Parathyroid adenoma (tissue), 2 donors: ENCODE results near the gene PROKR2.

Source experiments
- H2AFZ ChIP-seq: fragments of 300-600 bp; sonication (generic); one replicate; pipeline ENCODE4 v1.7.0; 2017; ENCODE audit warnings: antibody characterized with exemption, mild to moderate bottlenecking
- H3K27ac ChIP-seq: fragments of 300-600 bp; sonication (generic); one replicate; pipeline ENCODE4 v1.7.0; 2017
- H3K27me3 ChIP-seq: fragments of 300-600 bp; sonication (generic); one replicate; pipeline ENCODE4 v1.7.0; 2017; ENCODE audit warnings: low read length; ENCODE audit not compliant: control insufficient read depth, insufficient read depth
- H3K36me3 ChIP-seq: fragments of 300-600 bp; sonication (generic); one replicate; pipeline ENCODE4 v1.7.0; 2017; ENCODE audit warnings: low read length; ENCODE audit not compliant: control insufficient read depth, insufficient read depth
- H3K4me1 ChIP-seq: fragments of 300-600 bp; sonication (generic); one replicate; pipeline ENCODE4 v1.7.0; 2017; ENCODE audit warnings: control low read depth
- H3K4me2 ChIP-seq: fragments of 300-600 bp; sonication (generic); one replicate; pipeline ENCODE4 v1.7.0; 2017; ENCODE audit warnings: low read length
- H3K4me3 ChIP-seq: fragments of 300-600 bp; sonication (generic); one replicate; pipeline ENCODE4 v1.7.0; 2017; ENCODE audit warnings: low read depth, low read length
- H3K79me2 ChIP-seq: fragments of 300-600 bp; sonication (generic); one replicate; pipeline ENCODE4 v1.7.0; 2017; ENCODE audit warnings: control low read depth
- H3K9ac ChIP-seq: fragments of 300-600 bp; sonication (generic); one replicate; pipeline ENCODE4 v1.7.0; 2017; ENCODE audit warnings: mild to moderate bottlenecking
- H3K9me3 ChIP-seq: fragments of 300-600 bp; sonication (generic); one replicate; pipeline ENCODE4 v1.7.0; 2017; ENCODE audit warnings: low read length; ENCODE audit not compliant: control insufficient read depth
- TF ChIP-seq, protein P1 (sequence below): fragments of 300-600 bp; sonication (generic); IDR thresholded peaks from one replicate; pipeline ENCODE4 v1.7.0; 2017; ENCODE audit warnings: antibody characterized with exemption, mild to moderate bottlenecking
- donor health status: primary hyperparathyroidism.

The PROKR2 gene

DNA sequence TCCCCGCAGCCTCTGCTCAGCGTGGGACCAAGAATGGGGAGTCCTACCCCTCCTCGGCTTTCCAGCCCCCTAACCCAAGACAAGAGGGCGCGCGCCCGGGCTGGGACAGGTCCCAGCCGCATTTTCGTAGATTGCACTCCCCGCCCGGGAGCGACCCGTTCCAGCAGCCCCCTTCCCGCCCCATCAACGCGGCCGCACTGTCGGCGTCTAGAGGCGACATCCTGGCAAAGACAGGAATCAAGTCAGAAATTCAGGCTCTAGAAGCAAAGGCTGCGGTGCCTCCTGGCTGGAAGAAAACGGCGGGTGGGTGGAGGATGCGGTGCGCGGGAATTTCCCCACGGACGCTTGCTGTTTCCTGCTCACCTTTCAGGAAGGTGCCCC, 957 bp downstream of the PROKR2 start:
- Histone ChIP-seq H3K4me2 (no peak overlapping the region), H3K9me3 (no peaks in the 10 kb centered on the region), H3K9ac (no peak overlapping the region), H3K36me3 (no peaks in the 10 kb centered on the region), H3K79me2 (no peaks in the 10 kb centered on the region), H2AFZ (no peak overlapping the region), H3K4me1 (no peaks in the 10 kb centered on the region), H3K4me3 (no peak overlapping the region), H3K27me3 (peaks cover 5% of the 10 kb centered on the region), H3K27ac (no peak overlapping the region)
- TF ChIP-seq, protein P1, sequence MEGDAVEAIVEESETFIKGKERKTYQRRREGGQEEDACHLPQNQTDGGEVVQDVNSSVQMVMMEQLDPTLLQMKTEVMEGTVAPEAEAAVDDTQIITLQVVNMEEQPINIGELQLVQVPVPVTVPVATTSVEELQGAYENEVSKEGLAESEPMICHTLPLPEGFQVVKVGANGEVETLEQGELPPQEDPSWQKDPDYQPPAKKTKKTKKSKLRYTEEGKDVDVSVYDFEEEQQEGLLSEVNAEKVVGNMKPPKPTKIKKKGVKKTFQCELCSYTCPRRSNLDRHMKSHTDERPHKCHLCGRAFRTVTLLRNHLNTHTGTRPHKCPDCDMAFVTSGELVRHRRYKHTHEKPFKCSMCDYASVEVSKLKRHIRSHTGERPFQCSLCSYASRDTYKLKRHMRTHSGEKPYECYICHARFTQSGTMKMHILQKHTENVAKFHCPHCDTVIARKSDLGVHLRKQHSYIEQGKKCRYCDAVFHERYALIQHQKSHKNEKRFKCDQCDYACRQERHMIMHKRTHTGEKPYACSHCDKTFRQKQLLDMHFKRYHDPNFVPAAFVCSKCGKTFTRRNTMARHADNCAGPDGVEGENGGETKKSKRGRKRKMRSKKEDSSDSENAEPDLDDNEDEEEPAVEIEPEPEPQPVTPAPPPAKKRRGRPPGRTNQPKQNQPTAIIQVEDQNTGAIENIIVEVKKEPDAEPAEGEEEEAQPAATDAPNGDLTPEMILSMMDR = no peak

DNA sequence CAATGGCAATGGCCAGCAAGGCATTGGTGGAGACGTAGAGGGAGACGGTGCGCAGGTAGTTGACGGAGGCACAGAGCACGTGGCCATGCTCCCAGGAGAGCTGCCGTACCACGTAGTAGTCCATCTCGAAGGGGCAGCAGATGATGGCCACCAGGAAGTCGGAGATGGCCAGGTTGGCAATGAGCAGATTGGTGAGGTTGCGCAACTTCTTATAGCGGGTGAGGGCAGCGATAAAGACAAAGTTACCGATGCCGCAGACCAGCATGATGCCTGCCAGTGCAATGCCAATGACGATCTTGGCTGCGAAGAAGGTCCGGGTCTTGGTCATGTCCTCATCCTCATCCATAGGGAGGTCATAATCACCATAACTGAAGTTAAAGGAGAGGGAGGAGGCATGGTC, 2.8 kb downstream of the PROKR2 start:
- Histone ChIP-seq H3K27ac (no peak overlapping the region), H3K4me2 (no peak overlapping the region), H2AFZ (no peak overlapping the region), H3K79me2 (no peaks in the 10 kb centered on the region), H3K4me3 (no peak overlapping the region), H3K4me1 (no peaks in the 10 kb centered on the region), H3K9me3 (no peaks in the 10 kb centered on the region), H3K27me3 (peaks cover 5% of the 10 kb centered on the region), H3K9ac (no peak overlapping the region), H3K36me3 (no peaks in the 10 kb centered on the region)
- TF ChIP-seq, protein P1 = no peak

DNA sequence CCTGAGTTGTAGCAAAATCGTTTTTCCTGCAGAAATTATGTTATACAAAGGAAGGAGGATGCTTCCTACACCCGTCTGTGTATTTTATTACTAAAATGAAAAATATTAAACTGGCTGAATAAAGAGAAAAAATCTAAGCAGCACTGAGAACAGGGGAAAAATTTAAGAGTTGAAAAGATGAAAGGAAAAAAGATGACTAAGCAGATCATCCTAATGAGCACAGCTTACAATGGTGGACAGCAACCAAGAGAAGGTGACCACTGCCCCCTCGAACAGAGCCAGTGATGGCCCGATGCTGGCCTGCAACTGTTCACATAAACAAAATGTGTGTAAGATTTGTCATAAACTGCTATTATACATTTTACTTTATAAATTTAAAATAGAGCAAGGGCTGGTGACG, 4.2 kb downstream of the PROKR2 start:
- Histone ChIP-seq H3K27ac (no peak overlapping the region), H3K4me2 (no peak overlapping the region), H2AFZ (no peak overlapping the region), H3K4me1 (no peaks in the 10 kb centered on the region), H3K79me2 (no peaks in the 10 kb centered on the region), H3K4me3 (no peak overlapping the region), H3K9me3 (no peaks in the 10 kb centered on the region), H3K36me3 (no peaks in the 10 kb centered on the region), H3K27me3 (peaks cover 5% of the 10 kb centered on the region), H3K9ac (no peak overlapping the region)
- TF ChIP-seq, protein P1 = no peak

- Histone ChIP-seq H3K9me3 (no peaks in the 10 kb centered on the region), H3K36me3 (no peaks in the 10 kb centered on the region), H3K27ac (no peak overlapping the region), H3K27me3 (no peaks in the 10 kb centered on the region), H2AFZ (no peak overlapping the region), H3K79me2 (no peaks in the 10 kb centered on the region), H3K4me2 (no peak overlapping the region), H3K4me1 (no peaks in the 10 kb centered on the region), H3K9ac (no peak overlapping the region), H3K4me3 (no peak overlapping the region)
- TF ChIP-seq, protein P1 = no peak
These were observed 6.8 kb downstream of the PROKR2 start for GRCh38 chr20:5309971-5310370.

- Histone ChIP-seq H3K79me2 (no peaks in the 10 kb centered on the region), H3K27ac (no peak overlapping the region), H3K36me3 (no peaks in the 10 kb centered on the region), H3K27me3 (no peaks in the 10 kb centered on the region), H2AFZ (no peak overlapping the region), H3K4me1 (no peaks in the 10 kb centered on the region), H3K4me3 (no peak overlapping the region), H3K9ac (no peak overlapping the region), H3K4me2 (no peak overlapping the region), H3K9me3 (no peaks in the 10 kb centered on the region)
- TF ChIP-seq, protein P1 = no peak
These were observed 17.9 kb downstream of the PROKR2 start for GRCh38 chr20:5298811-5299210.
